Panc1 (cell line): ENCODE measurements around the gene ZNF607.

Experiments
- POLR2AphosphoS5 ChIP-seq: IDR thresholded peaks from 2 replicates; pipeline ENCODE4 v1.6.1; 2012; ENCODE audit warnings: mild to moderate bottlenecking, low read depth, low read length, moderate library complexity
- SIN3A ChIP-seq: IDR thresholded peaks from 2 replicates; pipeline ENCODE4 v1.6.1; 2012; ENCODE audit warnings: low read depth, mild to moderate bottlenecking, low read length, moderate library complexity, borderline replicate concordance; ENCODE audit not compliant: insufficient read depth
- TF ChIP-seq, protein P1 (sequence below): fragments of 450-650 bp; IDR thresholded peaks from 2 replicates; pipeline ENCODE4 v1.5.1; 2017; ENCODE audit warnings: mild to moderate bottlenecking
- TF ChIP-seq, protein P2 (sequence below), 2 experiments: IDR thresholded peaks; 2 replicates each; pipeline ENCODE4 v1.6.1; 2011 to 2012; ENCODE audit warnings: low read depth in 2 of 2, control low read depth in 1 of 2, low read length in 1 of 2, mild to moderate bottlenecking in 1 of 2, moderate library complexity in 1 of 2; ENCODE audit not compliant: insufficient read depth in 1 of 2

DNA sequence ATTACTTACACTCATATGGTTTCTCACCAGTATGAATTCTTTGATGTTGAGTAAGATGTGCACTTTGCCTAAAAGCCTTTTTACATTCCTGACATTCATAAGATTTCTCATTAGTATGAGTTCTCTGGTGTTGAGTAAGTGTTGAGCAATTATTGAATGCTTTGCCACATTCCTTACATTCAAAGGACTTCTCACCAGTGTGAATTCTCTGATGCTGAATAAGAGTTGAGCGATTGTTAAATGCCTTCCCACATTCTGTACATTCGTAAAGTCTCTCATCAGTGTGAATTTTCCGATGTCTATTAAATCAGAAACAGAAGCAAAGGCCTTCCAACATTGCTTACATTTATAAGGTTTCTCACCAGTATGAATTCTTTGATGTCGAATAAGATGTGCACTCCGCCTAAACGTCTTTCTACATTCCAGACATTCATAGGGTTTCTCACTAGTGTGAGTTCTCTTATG is 50.1 kb downstream of the ZNF607 start:
- TF ChIP-seq, protein P1, sequence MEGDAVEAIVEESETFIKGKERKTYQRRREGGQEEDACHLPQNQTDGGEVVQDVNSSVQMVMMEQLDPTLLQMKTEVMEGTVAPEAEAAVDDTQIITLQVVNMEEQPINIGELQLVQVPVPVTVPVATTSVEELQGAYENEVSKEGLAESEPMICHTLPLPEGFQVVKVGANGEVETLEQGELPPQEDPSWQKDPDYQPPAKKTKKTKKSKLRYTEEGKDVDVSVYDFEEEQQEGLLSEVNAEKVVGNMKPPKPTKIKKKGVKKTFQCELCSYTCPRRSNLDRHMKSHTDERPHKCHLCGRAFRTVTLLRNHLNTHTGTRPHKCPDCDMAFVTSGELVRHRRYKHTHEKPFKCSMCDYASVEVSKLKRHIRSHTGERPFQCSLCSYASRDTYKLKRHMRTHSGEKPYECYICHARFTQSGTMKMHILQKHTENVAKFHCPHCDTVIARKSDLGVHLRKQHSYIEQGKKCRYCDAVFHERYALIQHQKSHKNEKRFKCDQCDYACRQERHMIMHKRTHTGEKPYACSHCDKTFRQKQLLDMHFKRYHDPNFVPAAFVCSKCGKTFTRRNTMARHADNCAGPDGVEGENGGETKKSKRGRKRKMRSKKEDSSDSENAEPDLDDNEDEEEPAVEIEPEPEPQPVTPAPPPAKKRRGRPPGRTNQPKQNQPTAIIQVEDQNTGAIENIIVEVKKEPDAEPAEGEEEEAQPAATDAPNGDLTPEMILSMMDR: no peak
- TF ChIP-seq, protein P2, sequence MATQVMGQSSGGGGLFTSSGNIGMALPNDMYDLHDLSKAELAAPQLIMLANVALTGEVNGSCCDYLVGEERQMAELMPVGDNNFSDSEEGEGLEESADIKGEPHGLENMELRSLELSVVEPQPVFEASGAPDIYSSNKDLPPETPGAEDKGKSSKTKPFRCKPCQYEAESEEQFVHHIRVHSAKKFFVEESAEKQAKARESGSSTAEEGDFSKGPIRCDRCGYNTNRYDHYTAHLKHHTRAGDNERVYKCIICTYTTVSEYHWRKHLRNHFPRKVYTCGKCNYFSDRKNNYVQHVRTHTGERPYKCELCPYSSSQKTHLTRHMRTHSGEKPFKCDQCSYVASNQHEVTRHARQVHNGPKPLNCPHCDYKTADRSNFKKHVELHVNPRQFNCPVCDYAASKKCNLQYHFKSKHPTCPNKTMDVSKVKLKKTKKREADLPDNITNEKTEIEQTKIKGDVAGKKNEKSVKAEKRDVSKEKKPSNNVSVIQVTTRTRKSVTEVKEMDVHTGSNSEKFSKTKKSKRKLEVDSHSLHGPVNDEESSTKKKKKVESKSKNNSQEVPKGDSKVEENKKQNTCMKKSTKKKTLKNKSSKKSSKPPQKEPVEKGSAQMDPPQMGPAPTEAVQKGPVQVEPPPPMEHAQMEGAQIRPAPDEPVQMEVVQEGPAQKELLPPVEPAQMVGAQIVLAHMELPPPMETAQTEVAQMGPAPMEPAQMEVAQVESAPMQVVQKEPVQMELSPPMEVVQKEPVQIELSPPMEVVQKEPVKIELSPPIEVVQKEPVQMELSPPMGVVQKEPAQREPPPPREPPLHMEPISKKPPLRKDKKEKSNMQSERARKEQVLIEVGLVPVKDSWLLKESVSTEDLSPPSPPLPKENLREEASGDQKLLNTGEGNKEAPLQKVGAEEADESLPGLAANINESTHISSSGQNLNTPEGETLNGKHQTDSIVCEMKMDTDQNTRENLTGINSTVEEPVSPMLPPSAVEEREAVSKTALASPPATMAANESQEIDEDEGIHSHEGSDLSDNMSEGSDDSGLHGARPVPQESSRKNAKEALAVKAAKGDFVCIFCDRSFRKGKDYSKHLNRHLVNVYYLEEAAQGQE (IDR thresholded peaks at IDR 0.05; ENCODE audit: insufficient read depth in 1 of 2, low read depth in 2 of 2, low read length in 1 of 2): no peak
- TF ChIP-seq POLR2AphosphoS5: no peak
- TF ChIP-seq SIN3A: no peak
